SK-N-MC (cell line): Measurements from ENCODE around the gene KRT10.

Experiments
- EZH2 ChIP-seq: fragments of 200-600 bp; sonication (generic); IDR thresholded peaks from one replicate; pipeline ENCODE4 v1.6.1; 2017; ENCODE audit warnings: antibody characterized with exemption
- FOXP2 ChIP-seq: optimal IDR thresholded peaks from 2 replicates; pipeline ENCODE3; 2011; ENCODE audit warnings: mild to moderate bottlenecking, moderate library complexity; ENCODE audit not compliant: insufficient read depth; ENCODE audit errors: extremely low read length, control extremely low read depth
- POLR2AphosphoS5 ChIP-seq: IDR thresholded peaks from 2 replicates; pipeline ENCODE4 v1.6.1; 2012; ENCODE audit warnings: mild to moderate bottlenecking, low read depth, low read length, borderline replicate concordance

GRCh38 chr17:40817103-40817682, 5.2 kb downstream of the KRT10 start:
- TF ChIP-seq EZH2 (no peak), POLR2AphosphoS5 (peak; percentile 41; the same call in 1 of the 2 replicates), FOXP2 (no peak)
